Stomach (tissue), 4 donors: ENCODE results near the gene C19orf85.

Experiments used
- CTCF ChIP-seq, 7 experiments: fragments of 450-650 bp in 4 of 7; fragments of 200-600 bp in 3 of 7; sonication (generic) in 3 of 7; IDR thresholded peaks; one replicate each; pipeline ENCODE4 v1.5.1; 2016 to 2019; ENCODE audit warnings: antibody characterized with exemption in 7 of 7, control low read depth in 2 of 7, mild to moderate bottlenecking in 1 of 7
- EP300 ChIP-seq: sonication (generic); formaldehyde crosslinking; IDR thresholded peaks from one replicate; pipeline ENCODE4 v1.6.1; 2017; ENCODE audit warnings: antibody characterized with exemption
- POLR2A ChIP-seq, 4 donors: fragments of 450-650 bp; IDR thresholded peaks; one replicate each; pipeline ENCODE4 v1.6.1; 2016; ENCODE audit warnings: antibody characterized with exemption in 4 of 4, control low read depth in 2 of 4, mild to moderate bottlenecking in 1 of 4, moderate library complexity in 1 of 4

GRCh38 chr19:55493052-55493644, 28.6 kb upstream of the C19orf85 start:
- TF ChIP-seq CTCF (IDR thresholded peaks at IDR 0.05): no peak
- TF ChIP-seq POLR2A (IDR thresholded peaks at IDR 0.05): no peak
- TF ChIP-seq EP300: no peak
